H1 (cell line): Measurements from ENCODE around the gene VPS13D. TPM values are rescaled to one million over a fixed set of nuclear protein-coding genes. Genes with fewer than 3 reads are reported as not detected.

Experiments
- CTCF ChIA-PET: fragments of 300-600 bp; sonication (Branson Sonifier 250); formaldehyde crosslinking; loops from one replicate; lab custom pipeline; 2021; ENCODE audit not compliant: partially characterized antibody; lab: Charles Lee
- POLR2A ChIA-PET: fragments of 300-600 bp; sonication (Branson Sonifier 250); formaldehyde crosslinking; loops from one replicate; lab custom pipeline; 2021; ENCODE audit warnings: inconsistent platforms; ENCODE audit not compliant: partially characterized antibody; lab: Charles Lee
- DNase-seq, 2 experiments: peaks; one replicate each; pipeline versions ENCODE4 v3.0.0 to v3.0.0-alpha.2; 2010 to 2022; ENCODE audit warnings: low spot score in 2 of 2, low read depth in 1 of 2, mixed read lengths in 1 of 2
- FAIRE-seq: peaks from 2 replicates; lab custom pipeline; 2011; peaks lifted over from hg19 to GRCh38; lab: Jason Lieb, UNC
- H2AFZ ChIP-seq: 2 replicates; pipeline ENCODE4 v1.8.1; 2012; ENCODE audit warnings: low read length, inconsistent platforms
- H2AK5ac ChIP-seq: 2 replicates; pipeline ENCODE4 v1.6.1; 2013; ENCODE audit warnings: low read depth, low read length
- H2BK120ac ChIP-seq: replicated peaks from 2 replicates; pipeline ENCODE3; 2013; ENCODE audit warnings: low read depth, low read length, inconsistent platforms
- H2BK12ac ChIP-seq: 2 replicates; pipeline ENCODE4 v1.6.1; 2013; ENCODE audit warnings: low read depth, low read length
- H2BK15ac ChIP-seq: 2 replicates; pipeline ENCODE4 v1.6.1; 2013; ENCODE audit warnings: low read length
- H2BK20ac ChIP-seq: 2 replicates; pipeline ENCODE4 v1.6.1; 2013; ENCODE audit warnings: low read length
- H2BK5ac ChIP-seq: 2 replicates; pipeline ENCODE4 v1.6.1; 2013; ENCODE audit warnings: low read depth, low read length
- H3K14ac ChIP-seq: 2 replicates; pipeline ENCODE4 v1.6.1; 2013; ENCODE audit warnings: inconsistent platforms; ENCODE audit not compliant: insufficient read length
- H3K18ac ChIP-seq: 2 replicates; pipeline ENCODE4 v1.6.1; 2013; ENCODE audit warnings: low read length; ENCODE audit errors: extremely low read depth
- H3K23ac ChIP-seq: 2 replicates; pipeline ENCODE4 v1.6.1; 2013; ENCODE audit warnings: inconsistent platforms; ENCODE audit not compliant: insufficient read length
- H3K23me2 ChIP-seq: 2 replicates; pipeline ENCODE4 v1.6.1; 2013; ENCODE audit warnings: low read depth, low read length
- H3K27ac ChIP-seq: 2 replicates; pipeline ENCODE4 v1.6.1; 2011; ENCODE audit warnings: low read depth, low read length, inconsistent platforms
- H3K27me3 ChIP-seq, 4 experiments: replicated peaks in 1 of 4; 1 replicate in 1 of 4; 2 replicates in 3 of 4; pipeline versions ENCODE4 v1.6.1 to v1.8.1; 2011 to 2013; ENCODE audit warnings: low read length in 3 of 4, mild to moderate bottlenecking in 3 of 4, inconsistent platforms in 2 of 4, mixed read lengths in 2 of 4, moderate library complexity in 1 of 4; ENCODE audit not compliant: control insufficient read depth in 3 of 4, insufficient read depth in 3 of 4; ENCODE audit errors: extremely low read depth in 1 of 4
- H3K36me3 ChIP-seq, 4 experiments: 2 replicates each; pipeline versions ENCODE4 v1.6.1 to v1.8.1; 2011 to 2013; ENCODE audit warnings: mild to moderate bottlenecking in 4 of 4, low read length in 3 of 4, moderate library complexity in 2 of 4, control low read depth in 1 of 4, inconsistent platforms in 1 of 4; ENCODE audit not compliant: insufficient read depth in 4 of 4, control insufficient read depth in 2 of 4
- H3K4ac ChIP-seq: replicated peaks from 2 replicates; pipeline ENCODE3; 2013; ENCODE audit warnings: low read length, low read depth, mixed read lengths, inconsistent platforms; ENCODE audit not compliant: insufficient read length
- H3K4me1 ChIP-seq, 4 experiments: replicated peaks in 1 of 4; 1 replicate in 1 of 4; 2 replicates in 3 of 4; pipeline versions ENCODE4 v1.6.1 to v1.8.1; 2011 to 2013; ENCODE audit warnings: low read length in 3 of 4, inconsistent platforms in 2 of 4, mixed read lengths in 1 of 4; ENCODE audit not compliant: insufficient read depth in 4 of 4, control insufficient read depth in 3 of 4
- H3K4me2 ChIP-seq, 2 experiments: 2 replicates each; pipeline versions ENCODE4 v1.6.1 to v1.8.1; 2011 to 2013; ENCODE audit warnings: low read depth in 2 of 2, low read length in 2 of 2, control low read depth in 1 of 2, inconsistent platforms in 1 of 2, mild to moderate bottlenecking in 1 of 2; ENCODE audit not compliant: insufficient read depth in 1 of 2
- H3K4me3 ChIP-seq, 4 experiments: fragments of 200-600, 300-600 bp in 1 of 4; sonication (generic), shearing (Covaris generic), sonication (Bioruptor Twin) in 1 of 4; 2 replicates each; pipeline versions ENCODE4 v1.5.1 to v1.8.1; 2011 to 2016; ENCODE audit warnings: low read length in 4 of 4, low read depth in 3 of 4, control low read depth in 2 of 4, inconsistent platforms in 2 of 4, mild to moderate bottlenecking in 2 of 4, mixed read lengths in 1 of 4, moderate library complexity in 1 of 4; ENCODE audit not compliant: insufficient read depth in 2 of 4; ENCODE audit errors: extremely low read depth in 1 of 4
- H3K56ac ChIP-seq: replicated peaks from 2 replicates; pipeline ENCODE3; 2013; ENCODE audit warnings: low read depth, mild to moderate bottlenecking, mixed read lengths, low read length, inconsistent platforms; ENCODE audit not compliant: insufficient read length
- H3K79me1 ChIP-seq: 2 replicates; pipeline ENCODE4 v1.6.1; 2013; ENCODE audit warnings: low read depth, low read length, control low read depth
- H3K79me2 ChIP-seq, 2 experiments: 2 replicates each; pipeline versions ENCODE4 v1.6.1 to v1.8.1; 2012 to 2013; ENCODE audit warnings: low read length in 2 of 2, mild to moderate bottlenecking in 2 of 2, inconsistent platforms in 1 of 2; ENCODE audit not compliant: insufficient read depth in 2 of 2, control insufficient read depth in 1 of 2
- H3K9ac ChIP-seq, 4 experiments: replicated peaks in 1 of 4; 1 replicate in 1 of 4; 2 replicates in 3 of 4; pipeline versions ENCODE4 v1.6.1 to v1.8.1; 2011 to 2013; ENCODE audit warnings: low read depth in 3 of 4, low read length in 3 of 4, control low read depth in 2 of 4, mild to moderate bottlenecking in 2 of 4, moderate library complexity in 2 of 4, inconsistent platforms in 1 of 4; ENCODE audit errors: extremely low read depth in 1 of 4
- H3K9me3 ChIP-seq, 2 experiments: 2 replicates each; pipeline versions ENCODE4 v1.6.1 to v1.8.1; 2012 to 2013; ENCODE audit warnings: mild to moderate bottlenecking in 2 of 2, moderate library complexity in 2 of 2, control low read depth in 1 of 2, inconsistent platforms in 1 of 2, low read depth in 1 of 2, low read length in 1 of 2, mixed read lengths in 1 of 2; ENCODE audit not compliant: insufficient read depth in 2 of 2
- H4K20me1 ChIP-seq, 2 experiments: replicated peaks in 1 of 2; 2 replicates each; pipeline versions ENCODE3 to v1.8.1; 2011 to 2013; ENCODE audit warnings: inconsistent platforms in 2 of 2, low read length in 2 of 2, mild to moderate bottlenecking in 1 of 2; ENCODE audit not compliant: insufficient read depth in 2 of 2, control insufficient read depth in 1 of 2
- H4K5ac ChIP-seq: 2 replicates; pipeline ENCODE4 v1.6.1; 2013; ENCODE audit warnings: low read length, low read depth, mixed read lengths, inconsistent platforms; ENCODE audit not compliant: insufficient read length
- H4K8ac ChIP-seq: 2 replicates; pipeline ENCODE4 v1.8.0; 2013; ENCODE audit warnings: mild to moderate bottlenecking, moderate library complexity, low read length, inconsistent platforms; ENCODE audit not compliant: insufficient read depth; ENCODE audit errors: extremely low read depth
- H4K91ac ChIP-seq: replicated peaks from 2 replicates; pipeline ENCODE3; 2013; ENCODE audit warnings: low read length, mixed read lengths, inconsistent platforms; ENCODE audit not compliant: insufficient read length
- ASH2L ChIP-seq: fragments of 200-600, 300-600 bp; sonication (generic); IDR thresholded peaks from one replicate; pipeline ENCODE4 v1.7.1; 2017; ENCODE audit warnings: low read length
- CBX8 ChIP-seq: fragments of 300-800, 300-1000 bp; sonication (generic); IDR thresholded peaks from 2 replicates; pipeline ENCODE4 v1.7.1; 2016; ENCODE audit warnings: low read depth, low read length, borderline replicate concordance
- EGR1 ChIP-seq: IDR thresholded peaks from 2 replicates; pipeline ENCODE4 v1.6.1; 2011; ENCODE audit warnings: low read depth, low read length, borderline replicate concordance
- KDM1A ChIP-seq: fragments of 200-600, 300-600 bp; sonication (generic); IDR thresholded peaks from 2 replicates; pipeline ENCODE4 v1.7.1; 2016; ENCODE audit warnings: mild to moderate bottlenecking, low read length, borderline replicate concordance
- POLR2AphosphoS5 ChIP-seq: IDR thresholded peaks from 2 replicates; pipeline ENCODE4 v1.6.1; 2011; ENCODE audit warnings: low read depth, low read length
- RAD21 ChIP-seq, 2 experiments: IDR thresholded peaks in 1 of 2; conservative IDR thresholded peaks in 1 of 2; 2 replicates each; pipeline ENCODE4 v1.6.1; 2011; ENCODE audit warnings: low read depth in 2 of 2, low read length in 2 of 2, improper control_type of control experiment in 1 of 2, inconsistent platforms in 1 of 2, mild to moderate bottlenecking in 1 of 2, moderate library complexity in 1 of 2
- RBBP5 ChIP-seq: IDR thresholded peaks from 2 replicates; pipeline ENCODE4 v1.7.1; 2012; ENCODE audit warnings: low read depth, mild to moderate bottlenecking, inconsistent platforms, low read length, moderate library complexity, borderline replicate concordance
- TBP ChIP-seq: IDR thresholded peaks from 2 replicates; pipeline ENCODE4 v1.6.1; 2011; ENCODE audit warnings: low read depth, low read length, improper control_type of control experiment
- ZNF274 ChIP-seq: IDR thresholded peaks from 2 replicates; pipeline ENCODE4 v1.7.0; 2012; ENCODE audit warnings: low read length, borderline replicate concordance; ENCODE audit errors: extremely low read depth
- WGBS, 2 experiments: shearing (Covaris generic) in 1 of 2; methylation state at CpG; one replicate each; pipeline versions ENCODE4 v1.1.6 to v1.1.7; 2013 to 2015; ENCODE audit warnings: low lambda C conversion rate in 2 of 2, mixed read lengths in 2 of 2, inconsistent platforms in 1 of 2, low coverage in 1 of 2, missing lambda C conversion rate in 1 of 2; ENCODE audit not compliant: insufficient replicate concordance in 2 of 2, insufficient coverage in 1 of 2, insufficient read length in 1 of 2; ENCODE audit errors: extremely low coverage in 1 of 2, missing lambda C conversion rate in 1 of 2; 5-methylcytosine and 5-hydroxymethylcytosine counted together
- polyA plus RNA-seq, 7 experiments: library from polyadenylated mRNA; depleted of rRNA in 3 of 7; stranded (reverse) in 5 of 7; unstranded in 2 of 7; fragments of >200 nt in 5 of 7; fragments of 200-250 nt in 2 of 7; gene quantifications; 1 replicate in 5 of 7; 2 replicates in 1 of 7; 4 replicates in 1 of 7; pipeline versions ENCODE4 v1.2.1 to v1.2.3, GENCODE V29; 2011 to 2013; ENCODE audit warnings: missing spikeins in 2 of 7, mixed read lengths in 2 of 7
- total RNA-seq: library from RNA; stranded (reverse); fragmentation: NEBNext Ultra II Directional; extraction: Animal tissue kit (Norgen Biotek cat#: 25700); gene quantifications from 2 replicates; pipeline ENCODE4 v1.2.1, GENCODE V29; 2021
- TF ChIP-seq, protein P1 (sequence below), 3 experiments: IDR thresholded peaks; 1 replicate in 2 of 3; 2 replicates in 1 of 3; pipeline versions ENCODE4 v1.5.1 to v1.6.1; 2011; ENCODE audit warnings: low read length in 3 of 3, mild to moderate bottlenecking in 3 of 3, inconsistent platforms in 2 of 3, low read depth in 1 of 3, moderate library complexity in 1 of 3; ENCODE audit not compliant: insufficient read depth in 1 of 3; ENCODE audit errors: control extremely low read depth in 1 of 3

The VPS13D gene
- total and polyA plus RNA-seq, 2 of the 8 experiments (the other 6 are each of a cell fraction or from before 2014, with no cell fraction given) = 10.9 to 31.2 TPM

- no peak overlapping the region for H2BK120ac ChIP-seq
- H3K9me3 ChIP-seq = no peaks in the 10 kb centered on the region
- no peak overlapping the region for H2BK5ac ChIP-seq
- H3K56ac ChIP-seq = no peak overlapping the region
- no peak overlapping the region for H3K27ac ChIP-seq
- no peaks in the 10 kb centered on the region for H3K79me1 ChIP-seq
- no peaks in the 10 kb centered on the region for H4K20me1 ChIP-seq
- H3K27me3 ChIP-seq = no peaks in the 10 kb centered on the region
- H3K23ac ChIP-seq = no peak overlapping the region
- no peaks in the 10 kb centered on the region for H3K79me2 ChIP-seq
- no peak overlapping the region for H3K4me2 ChIP-seq
- H3K4ac ChIP-seq = no peak overlapping the region
- TF ChIP-seq RBBP5 (no peak), TBP (no peak), POLR2AphosphoS5 (no peak), CBX8 (no peak), KDM1A (no peak), EGR1 (no peak), ZNF274 (no peak), ASH2L (no peak), RAD21 (IDR thresholded peaks at IDR 0.05 in 1 of 2, conservative IDR thresholded peaks at IDR 0.05 in 1 of 2; ENCODE audit: low read depth in 2 of 2, low read length in 2 of 2) (no peak)
- TF ChIP-seq, protein P1, sequence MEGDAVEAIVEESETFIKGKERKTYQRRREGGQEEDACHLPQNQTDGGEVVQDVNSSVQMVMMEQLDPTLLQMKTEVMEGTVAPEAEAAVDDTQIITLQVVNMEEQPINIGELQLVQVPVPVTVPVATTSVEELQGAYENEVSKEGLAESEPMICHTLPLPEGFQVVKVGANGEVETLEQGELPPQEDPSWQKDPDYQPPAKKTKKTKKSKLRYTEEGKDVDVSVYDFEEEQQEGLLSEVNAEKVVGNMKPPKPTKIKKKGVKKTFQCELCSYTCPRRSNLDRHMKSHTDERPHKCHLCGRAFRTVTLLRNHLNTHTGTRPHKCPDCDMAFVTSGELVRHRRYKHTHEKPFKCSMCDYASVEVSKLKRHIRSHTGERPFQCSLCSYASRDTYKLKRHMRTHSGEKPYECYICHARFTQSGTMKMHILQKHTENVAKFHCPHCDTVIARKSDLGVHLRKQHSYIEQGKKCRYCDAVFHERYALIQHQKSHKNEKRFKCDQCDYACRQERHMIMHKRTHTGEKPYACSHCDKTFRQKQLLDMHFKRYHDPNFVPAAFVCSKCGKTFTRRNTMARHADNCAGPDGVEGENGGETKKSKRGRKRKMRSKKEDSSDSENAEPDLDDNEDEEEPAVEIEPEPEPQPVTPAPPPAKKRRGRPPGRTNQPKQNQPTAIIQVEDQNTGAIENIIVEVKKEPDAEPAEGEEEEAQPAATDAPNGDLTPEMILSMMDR (IDR thresholded peaks at IDR 0.05; ENCODE audit: control extremely low read depth in 1 of 3, insufficient read depth in 1 of 3, low read depth in 1 of 3, low read length in 3 of 3) = no peak
- H3K36me3 ChIP-seq = no peaks in the 10 kb centered on the region
- peaks cover 0 to 4% (median 0%) of the 10 kb centered on the region in 4 experiments; a peak in 1 of 7 replicates for H3K4me1 ChIP-seq
- no peak overlapping the region for H2BK20ac ChIP-seq
- H3K9ac ChIP-seq = no peak overlapping the region
- no peak for DNase-seq
- H4K91ac ChIP-seq = no peak overlapping the region
- H3K4me3 ChIP-seq = no peak overlapping the region
- H2BK15ac ChIP-seq = no peak overlapping the region
- H2BK12ac ChIP-seq = no peak overlapping the region
- CTCF ChIA-PET = interaction anchor here (0.6 to 1.5 kb wide), 2 partner anchors 155 to 191 kb away, joined by 3 to 4 read pairs; no protein-coding TSS in a partner anchor
- H3K14ac ChIP-seq = no peak overlapping the region
- H3K18ac ChIP-seq = no peak overlapping the region
- no peaks in the 10 kb centered on the region for H3K23me2 ChIP-seq
- H4K5ac ChIP-seq = no peak overlapping the region
- no peak overlapping the region for H2AK5ac ChIP-seq
- POLR2A ChIA-PET = no interaction called here
- FAIRE-seq = no peak
- H4K8ac ChIP-seq = no peak overlapping the region
- 92% methylated on average over 2 of the region's 2 CpGs; no CpG with 5 or more reads in 1 of the 2 experiments for WGBS, 2 experiments
- H2AFZ ChIP-seq = no peak overlapping the region
Measured at GRCh38 chr1:12446593-12446992, 216.8 kb downstream of the VPS13D start.
